Measurements from ENCODE around the gene CD52. TPM values are rescaled to one million over a fixed set of nuclear protein-coding genes. Genes with fewer than 3 reads are reported as not detected.
"Not testable (repeated sequence)": the region's sequence is repeated elsewhere in the genome, so short reads cannot be mapped to it uniquely, and the experiment has no call there.

CD52 gene
- total RNA-seq, 4 donors from 2014 or later, result 1.9 to 22.1 (median 9.4) TPM

GRCh38 chr1:26290882-26291261 is 26.9 kb upstream of the CD52 start:
- no peak for DNase-seq
- Histone ChIP-seq H3K27ac (peak overlapping the region; percentile 41 to 100 (median 67)), H3K36me3 (peaks cover 0 to 2% (median 0%) of the 10 kb centered on the region in 3 donors), H3K9me3 (no peaks in the 10 kb centered on the region), H3K4me1 (peaks cover 15 to 62% (median 18%) of the 10 kb centered on the region in 3 donors), H3K4me3 (no peak overlapping the region), H3K27me3 (no peaks in the 10 kb centered on the region)
- 72 to 89% methylated on average over 5 to 9 of the region's 11 CpGs for WGBS, 2 donors
- TF ChIP-seq CTCF (IDR thresholded peaks at IDR 0.05) (no peak), POLR2A (IDR thresholded peaks at IDR 0.05) (no peak)
- intact Hi-C loops (cut with DNase I), result no loop called here

GRCh38 chr1:26291433-26291832 is 26.3 kb upstream of the CD52 start:
- WGBS, 2 donors, result 78 to 91% methylated on average over 1 of the region's 3 CpGs
- peak overlapping the region in 3 of 4 donors; percentile 27 to 50 (median 37) for H3K27ac ChIP-seq

GRCh38 chr1:26291939-26292338 is 25.8 kb upstream of the CD52 start:
- Histone ChIP-seq H3K9me3 (no peaks in the 10 kb centered on the region), H3K36me3 (peaks cover 0 to 13% (median 0%) of the 10 kb centered on the region in 3 donors), H3K4me3 (no peak overlapping the region), H3K27me3 (no peaks in the 10 kb centered on the region), H3K27ac (peak overlapping the region in 2 of 4 donors; percentile 27 to 37), H3K4me1 (peaks cover 15 to 51% (median 18%) of the 10 kb centered on the region in 3 donors)
- TF ChIP-seq POLR2A (IDR thresholded peaks at IDR 0.05) (no peak), CTCF (IDR thresholded peaks at IDR 0.05) (no peak)
- 87 to 91% methylated on average over 3 to 4 of the region's 4 CpGs for WGBS, 2 donors
- no peak for DNase-seq
- intact Hi-C loops (cut with DNase I), result no loop called here

More at GRCh38 chr1:26291433-26291832, 26.3 kb upstream of the CD52 start:
- TF ChIP-seq CTCF (IDR thresholded peaks at IDR 0.05) (no peak), POLR2A (IDR thresholded peaks at IDR 0.05) (no peak)
- no peaks in the 10 kb centered on the region for H3K27me3 ChIP-seq
- no peak overlapping the region for H3K4me3 ChIP-seq
- H3K36me3 ChIP-seq, result peaks cover 0 to 8% (median 0%) of the 10 kb centered on the region in 3 donors
- no peak for DNase-seq
- no peaks in the 10 kb centered on the region for H3K9me3 ChIP-seq
- intact Hi-C loops (cut with DNase I), result no loop called here
- H3K4me1 ChIP-seq, result peaks cover 15 to 56% (median 18%) of the 10 kb centered on the region in 3 donors

- intact Hi-C loops (cut with DNase I); DNase-seq; H3K27ac ChIP-seq; H3K27me3 ChIP-seq; H3K9me3 ChIP-seq; H3K4me3 ChIP-seq: not testable (repeated sequence)
- WGBS, 2 donors, result 77 to 92% methylated on average over 4 of the region's 5 CpGs
- Histone ChIP-seq H3K36me3 (peaks cover 0 to 17% (median 0%) of the 10 kb centered on the region in 3 donors), H3K4me1 (peaks cover 15 to 43% (median 18%) of the 10 kb centered on the region in 3 donors)
These were observed 25.0 kb upstream of the CD52 start for GRCh38 chr1:26292735-26293134.

GRCh38 chr1:26293911-26294463 is 23.8 kb upstream of the CD52 start:
- no peaks in the 10 kb centered on the region for H3K27me3 ChIP-seq
- peaks cover 5 to 42% (median 11%) of the 10 kb centered on the region in 3 donors for H3K4me1 ChIP-seq
- 82 to 96% methylated on average over 5 to 6 of the region's 11 CpGs for WGBS, 2 donors
- DNase-seq, result no peak
- no peak for TF ChIP-seq POLR2A (IDR thresholded peaks at IDR 0.05)
- TF ChIP-seq CTCF (IDR thresholded peaks at IDR 0.05), result no peak
- H3K4me3 ChIP-seq, result no peak overlapping the region
- intact Hi-C loops (cut with DNase I), result no loop called here
- H3K27ac ChIP-seq, result no peak overlapping the region
- H3K36me3 ChIP-seq, result peaks cover 0 to 17% (median 0%) of the 10 kb centered on the region in 3 donors
- H3K9me3 ChIP-seq, result no peaks in the 10 kb centered on the region
